HepG2 (cell line): Measurements from ENCODE around the gene SMAD2. TPM values are rescaled to one million over a fixed set of nuclear protein-coding genes. Genes with fewer than 3 reads are reported as not detected.

ENCODE experiments used
- ATAC-seq: fragments of 200-7000 bp; cut with Tn5 transposase; 3 replicates; pipeline ENCODE4 v1.9.1; 2020; ENCODE audit warnings: mild to moderate bottlenecking, moderate library complexity
- BruUV-seq: library from RNA; stranded (reverse); fragments of 400-500 nt; replicated peaks from 2 replicates; lab custom pipeline; 2021; lab: Mats Ljungman, UMichigan
- CTCF ChIA-PET: fragments of 300-600 bp; formaldehyde crosslinking; extraction: SDS; loops from one replicate; lab custom pipeline; 2021; ENCODE audit warnings: low total read pairs, inconsistent platforms, low intra/inter-chr PET ratio; lab: Yijun Ruan, JAX
- POLR2A ChIA-PET: fragments of 350-600 bp; sonication (Branson Sonifier 250); formaldehyde crosslinking; loops from one replicate; lab custom pipeline; 2020; ENCODE audit warnings: antibody characterized with exemption, inconsistent platforms; lab: Yijun Ruan, JAX
- DNase-seq: peaks from one replicate; pipeline ENCODE4 v3.0.0-alpha.2; 2015; ENCODE audit warnings: low spot score
- FAIRE-seq: peaks from 3 replicates; lab custom pipeline; 2011; peaks lifted over from hg19 to GRCh38; lab: Jason Lieb, UNC
- H2AFZ ChIP-seq: one replicate; pipeline ENCODE4 v1.6.1; 2011; ENCODE audit warnings: low read length, inconsistent platforms
- H3K27ac ChIP-seq: fragments of 300-600 bp; 3 replicates; pipeline ENCODE4 v1.8.0; 2011; ENCODE audit warnings: mixed run types, mild to moderate bottlenecking, mixed read lengths, low read length, inconsistent platforms; ENCODE audit not compliant: insufficient read depth; ENCODE audit errors: extremely low read length
- H3K27me3 ChIP-seq, 2 experiments: fragments of 200-600 bp in 1 of 2; 2 replicates in 1 of 2; 3 replicates in 1 of 2; pipeline versions ENCODE4 v1.6.0 to v1.8.0; 2011; ENCODE audit warnings: low read length in 2 of 2, mild to moderate bottlenecking in 2 of 2, moderate library complexity in 2 of 2, inconsistent platforms in 1 of 2; ENCODE audit not compliant: insufficient read depth in 2 of 2, control insufficient read depth in 1 of 2
- H3K36me3 ChIP-seq, 2 experiments: fragments of 200-600 bp in 1 of 2; replicated peaks in 1 of 2; 2 replicates in 1 of 2; 3 replicates in 1 of 2; pipeline versions ENCODE4 v1.5.1 to v1.8.0; 2011; ENCODE audit warnings: low read length in 2 of 2, inconsistent platforms in 1 of 2; ENCODE audit not compliant: insufficient read depth in 2 of 2, control insufficient read depth in 1 of 2
- H3K4me1 ChIP-seq: 2 replicates; pipeline ENCODE4 v1.5.1; 2012; ENCODE audit warnings: low read length, inconsistent platforms; ENCODE audit not compliant: insufficient read depth
- H3K4me2 ChIP-seq: 2 replicates; pipeline ENCODE4 v1.6.0; 2011; ENCODE audit warnings: low read depth, low read length, inconsistent platforms
- H3K4me3 ChIP-seq, 3 experiments: fragments of 200-600 bp in 1 of 3; sonication (generic), shearing (Covaris generic) in 1 of 3; replicated peaks in 1 of 3; 2 replicates each; pipeline ENCODE4 v1.5.1; 2011 to 2016; ENCODE audit warnings: low read length in 3 of 3, inconsistent platforms in 2 of 3, low read depth in 2 of 3, mild to moderate bottlenecking in 2 of 3, control low read depth in 1 of 3, mixed read lengths in 1 of 3; ENCODE audit not compliant: insufficient read depth in 1 of 3
- H3K79me2 ChIP-seq: one replicate; pipeline ENCODE4 v1.6.1; 2011; ENCODE audit warnings: low read length, inconsistent platforms; ENCODE audit not compliant: insufficient read depth
- H3K9ac ChIP-seq: 2 replicates; pipeline ENCODE4 v1.6.0; 2011; ENCODE audit warnings: mild to moderate bottlenecking, low read depth, low read length, inconsistent platforms; ENCODE audit not compliant: insufficient read depth
- H3K9me3 ChIP-seq: 2 replicates; pipeline ENCODE4 v1.5.1; 2012; ENCODE audit warnings: mild to moderate bottlenecking, low read length
- H4K20me1 ChIP-seq: 2 replicates; pipeline ENCODE4 v1.6.0; 2011; ENCODE audit warnings: inconsistent platforms, mild to moderate bottlenecking, low read length, moderate library complexity; ENCODE audit not compliant: insufficient read depth
- AKAP8 ChIP-seq: sonication (generic); formaldehyde crosslinking; IDR thresholded peaks from 2 replicates; pipeline ENCODE4 v1.5.1; 2020; ENCODE audit warnings: mild to moderate bottlenecking, missing genetic modification reagents
- HES4 ChIP-seq: sonication (generic); formaldehyde crosslinking; IDR thresholded peaks from 2 replicates; pipeline ENCODE4 v1.9.0; 2021; ENCODE audit warnings: mild to moderate bottlenecking, missing genetic modification reagents, borderline replicate concordance
- HNRNPL ChIP-seq: fragments of 200-400 bp; formaldehyde crosslinking; IDR thresholded peaks from 2 replicates; pipeline ENCODE4 v1.6.1; 2017; ENCODE audit warnings: mild to moderate bottlenecking, low read depth, low read length
- PITX1 ChIP-seq: sonication (generic); formaldehyde crosslinking; IDR thresholded peaks from 2 replicates; pipeline ENCODE4 v1.5.1; 2020; ENCODE audit warnings: mild to moderate bottlenecking, missing genetic modification reagents
- TCF7 ChIP-seq: sonication (generic); IDR thresholded peaks from 2 replicates; pipeline ENCODE4 v1.6.1; 2016; ENCODE audit warnings: antibody characterized with exemption, low read depth
- WIZ ChIP-seq: sonication (generic); formaldehyde crosslinking; IDR thresholded peaks from 2 replicates; pipeline ENCODE4 v1.5.1; 2020; ENCODE audit warnings: mild to moderate bottlenecking, missing genetic modification reagents
- ZNF432 ChIP-seq: sonication (generic); formaldehyde crosslinking; IDR thresholded peaks from 2 replicates; pipeline ENCODE4 v1.5.0; 2020; ENCODE audit warnings: missing genetic modification reagents, mild to moderate bottlenecking, borderline replicate concordance
- ZNF777 ChIP-seq: sonication (generic); formaldehyde crosslinking; IDR thresholded peaks from 2 replicates; pipeline ENCODE4 v1.4.0; 2020; ENCODE audit warnings: missing genetic modification reagents
- WGBS: methylation state at CpG from one replicate; pipeline ENCODE4 v1.1.6; 2017; ENCODE audit warnings: low lambda C conversion rate; 5-methylcytosine and 5-hydroxymethylcytosine counted together
- in situ Hi-C: cut with HindIII; loops from 2 replicates; pipeline ENCODE4 v1.10.0; 2017; ENCODE audit warnings: low pct_unique_long_range_greater_than_20kb; ENCODE audit not compliant: extremely low pct_ligation_motif_present
- intact Hi-C: fragments of 100-400 bp; cut with micrococcal nuclease; formaldehyde crosslinking; loops from one replicate; pipeline ENCODE4 v1.10.0; 2022; ENCODE audit not compliant: unreplicated experiment
- polyA plus RNA-seq, 8 experiments: library from polyadenylated mRNA; depleted of rRNA in 3 of 8; stranded (reverse) in 7 of 8; unstranded in 1 of 8; fragments of >200 nt; fragmentation: Illumina TruSeq in 4 of 8; extraction: Trizol in 4 of 8; gene quantifications; 2 replicates each; pipeline versions ENCODE4 v1.2.1 to v1.2.3, GENCODE V29; 2011 to 2016; ENCODE audit warnings: low read depth in 4 of 8, missing spikeins in 1 of 8, mixed read lengths in 1 of 8; ENCODE audit not compliant: insufficient read depth in 1 of 8
- total RNA-seq, 5 experiments: library from RNA; depleted of rRNA; stranded (reverse); fragments of >200 nt; fragmentation: Illumina TruSeq; extraction: Trizol; gene quantifications; 2 replicates each; pipeline ENCODE4 v1.2.3, GENCODE V29; 2016; ENCODE audit warnings: low read depth in 1 of 5
- TF ChIP-seq, protein P1 (sequence below), 2 experiments: sonication (generic) in 1 of 2; formaldehyde crosslinking in 1 of 2; IDR thresholded peaks; 2 replicates each; pipeline versions ENCODE4 v1.4.0 to v1.6.1; 2018 to 2020; ENCODE audit warnings: missing genetic modification reagents in 2 of 2, borderline replicate concordance in 1 of 2, low read depth in 1 of 2, mild to moderate bottlenecking in 1 of 2, missing biosample characterization in 1 of 2
- TF ChIP-seq, protein P2 (sequence below): sonication (generic); formaldehyde crosslinking; conservative IDR thresholded peaks from 2 replicates; pipeline ENCODE4 v1.4.0; 2020; ENCODE audit warnings: missing genetic modification reagents
- TF ChIP-seq, protein P3 (sequence below): sonication (generic); formaldehyde crosslinking; IDR thresholded peaks from 2 replicates; pipeline ENCODE4 v1.8.0; 2022; ENCODE audit warnings: mild to moderate bottlenecking, missing genetic modification reagents, moderate library complexity

Gene SMAD2
- total and polyA plus RNA-seq, 2 of the 13 experiments (the other 11 are each of a cell fraction or from before 2014, with no cell fraction given), result 40.2 to 96.2 TPM

DNA sequence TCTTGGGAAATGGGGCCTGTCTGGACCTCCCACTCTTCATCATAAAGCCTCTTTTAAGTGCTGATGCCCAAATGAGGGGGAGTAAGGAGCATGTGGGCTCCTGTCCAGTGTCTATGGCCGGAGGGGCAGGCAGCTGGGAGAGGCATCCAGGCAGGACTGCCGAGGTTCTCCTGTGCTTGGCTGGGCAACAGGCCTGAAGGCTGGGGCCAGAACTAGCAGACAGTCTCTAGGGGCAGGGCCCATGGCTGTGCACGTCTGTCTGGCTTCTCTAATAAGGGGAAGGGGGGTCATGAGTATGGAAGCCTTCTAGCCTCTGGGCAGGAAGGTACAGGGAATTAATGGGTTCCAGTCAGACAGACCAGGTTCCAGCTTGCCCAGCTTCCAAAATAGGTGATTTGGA, 128.6 kb downstream of the SMAD2 start:
- no TSS peak for BruUV-seq
- H3K4me1 ChIP-seq, result no peaks in the 10 kb centered on the region
- peaks cover 3 to 35% of the 10 kb centered on the region in 2 experiments; a peak in 3 of 5 replicates for H3K27me3 ChIP-seq
- ChIA-PET POLR2A (no interaction called here), CTCF (no interaction called here)
- ATAC-seq (peak; percentile 33; the same call in 2 of the 3 replicates), DNase-seq (no peak), FAIRE-seq (no peak)
- no peaks in the 10 kb centered on the region for H3K79me2 ChIP-seq
- intact Hi-C loops (no loop called here), in situ Hi-C loops (no loop called here)
- no peak overlapping the region for H3K27ac ChIP-seq
- no peaks in the 10 kb centered on the region for H3K36me3 ChIP-seq
- H2AFZ ChIP-seq, result no peak overlapping the region
- WGBS, result 3% methylated on average over 3 of the region's 3 CpGs
- TF ChIP-seq ZNF432 (CRISPR knock-in tag) (no peak), WIZ (CRISPR knock-in tag) (no peak), TCF7 (no peak)
- TF ChIP-seq, protein P1, sequence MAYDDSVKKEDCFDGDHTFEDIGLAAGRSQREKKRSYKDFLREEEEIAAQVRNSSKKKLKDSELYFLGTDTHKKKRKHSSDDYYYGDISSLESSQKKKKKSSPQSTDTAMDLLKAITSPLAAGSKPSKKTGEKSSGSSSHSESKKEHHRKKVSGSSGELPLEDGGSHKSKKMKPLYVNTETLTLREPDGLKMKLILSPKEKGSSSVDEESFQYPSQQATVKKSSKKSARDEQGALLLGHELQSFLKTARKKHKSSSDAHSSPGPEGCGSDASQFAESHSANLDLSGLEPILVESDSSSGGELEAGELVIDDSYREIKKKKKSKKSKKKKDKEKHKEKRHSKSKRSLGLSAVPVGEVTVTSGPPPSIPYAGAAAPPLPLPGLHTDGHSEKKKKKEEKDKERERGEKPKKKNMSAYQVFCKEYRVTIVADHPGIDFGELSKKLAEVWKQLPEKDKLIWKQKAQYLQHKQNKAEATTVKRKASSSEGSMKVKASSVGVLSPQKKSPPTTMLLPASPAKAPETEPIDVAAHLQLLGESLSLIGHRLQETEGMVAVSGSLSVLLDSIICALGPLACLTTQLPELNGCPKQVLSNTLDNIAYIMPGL (CRISPR knock-in tag; IDR thresholded peaks at IDR 0.05; ENCODE audit: borderline replicate concordance in 1 of 2, low read depth in 1 of 2), result no peak
- no peaks in the 10 kb centered on the region for H3K9me3 ChIP-seq
- H3K9ac ChIP-seq, result no peak overlapping the region
- no peaks in the 10 kb centered on the region for H4K20me1 ChIP-seq
- H3K4me3 ChIP-seq, result no peak overlapping the region
- H3K4me2 ChIP-seq, result no peak overlapping the region

DNA sequence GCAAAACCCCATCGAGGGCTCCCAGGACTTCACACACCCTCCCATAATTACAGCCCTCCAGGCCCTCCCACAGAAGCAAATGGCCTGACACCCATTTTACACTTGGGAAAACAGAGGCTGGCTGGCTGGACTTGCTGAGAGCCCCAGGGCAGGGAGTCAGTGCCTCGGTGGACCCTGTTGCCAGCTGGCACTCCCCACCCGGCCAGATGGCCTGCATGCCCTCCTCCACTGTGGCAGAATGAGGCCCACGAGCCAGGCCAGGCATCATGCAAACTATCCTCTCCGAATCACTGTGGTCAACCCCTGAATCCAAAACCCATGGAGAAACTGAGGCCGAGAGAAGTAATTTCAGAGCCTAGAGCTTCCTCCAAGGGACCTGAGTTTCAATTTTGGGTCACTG, 129.7 kb downstream of the SMAD2 start:
- Histone ChIP-seq H3K27ac (no peak overlapping the region), H3K4me1 (no peaks in the 10 kb centered on the region), H3K9ac (no peak overlapping the region), H3K27me3 (peaks cover 3 to 38% of the 10 kb centered on the region in 2 experiments; a peak in 3 of 5 replicates), H3K79me2 (no peaks in the 10 kb centered on the region), H2AFZ (no peak overlapping the region), H3K4me2 (no peak overlapping the region), H3K36me3 (no peaks in the 10 kb centered on the region), H4K20me1 (no peaks in the 10 kb centered on the region), H3K4me3 (no peak overlapping the region), H3K9me3 (no peaks in the 10 kb centered on the region)
- DNase-seq, result no peak
- CTCF ChIA-PET, result no interaction called here
- POLR2A ChIA-PET, result no interaction called here
- no TSS peak for BruUV-seq
- no peak for FAIRE-seq
- ATAC-seq, result no peak
- in situ Hi-C loops (no loop called here), intact Hi-C loops (no loop called here)
- 45% methylated on average over 4 of the region's 6 CpGs for WGBS
- TF ChIP-seq HNRNPL (no peak), PITX1 (no peak), HES4 (CRISPR knock-in tag) (no peak), ZNF777 (no peak), AKAP8 (CRISPR knock-in tag) (no peak)
- TF ChIP-seq, protein P2, sequence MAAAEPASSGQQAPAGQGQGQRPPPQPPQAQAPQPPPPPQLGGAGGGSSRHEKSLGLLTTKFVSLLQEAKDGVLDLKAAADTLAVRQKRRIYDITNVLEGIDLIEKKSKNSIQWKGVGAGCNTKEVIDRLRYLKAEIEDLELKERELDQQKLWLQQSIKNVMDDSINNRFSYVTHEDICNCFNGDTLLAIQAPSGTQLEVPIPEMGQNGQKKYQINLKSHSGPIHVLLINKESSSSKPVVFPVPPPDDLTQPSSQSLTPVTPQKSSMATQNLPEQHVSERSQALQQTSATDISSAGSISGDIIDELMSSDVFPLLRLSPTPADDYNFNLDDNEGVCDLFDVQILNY (CRISPR knock-in tag), result no peak
- TF ChIP-seq, protein P3, sequence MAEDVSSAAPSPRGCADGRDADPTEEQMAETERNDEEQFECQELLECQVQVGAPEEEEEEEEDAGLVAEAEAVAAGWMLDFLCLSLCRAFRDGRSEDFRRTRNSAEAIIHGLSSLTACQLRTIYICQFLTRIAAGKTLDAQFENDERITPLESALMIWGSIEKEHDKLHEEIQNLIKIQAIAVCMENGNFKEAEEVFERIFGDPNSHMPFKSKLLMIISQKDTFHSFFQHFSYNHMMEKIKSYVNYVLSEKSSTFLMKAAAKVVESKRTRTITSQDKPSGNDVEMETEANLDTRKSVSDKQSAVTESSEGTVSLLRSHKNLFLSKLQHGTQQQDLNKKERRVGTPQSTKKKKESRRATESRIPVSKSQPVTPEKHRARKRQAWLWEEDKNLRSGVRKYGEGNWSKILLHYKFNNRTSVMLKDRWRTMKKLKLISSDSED, result no peak
